DOHH2 (cell line): ENCODE data around the gene GPX2.

Experiments
- CTCF ChIP-seq: fragments of 200-600 bp; sonication (generic); IDR thresholded peaks from one replicate; pipeline ENCODE4 v1.5.1; 2014; ENCODE audit warnings: antibody characterized with exemption, mild to moderate bottlenecking, low read depth, low read length; ENCODE audit not compliant: poor library complexity, severe bottlenecking
- EZH2phosphoT487 ChIP-seq: fragments of 200-600 bp; sonication (generic); IDR thresholded peaks from 2 replicates; pipeline ENCODE4 v1.6.1; 2017; ENCODE audit warnings: borderline replicate concordance, mild to moderate bottlenecking, antibody characterized with exemption, low read length, moderate library complexity, mixed read lengths

GRCh38 chr14:64945431-64946178 is 3.1 kb upstream of the GPX2 start:
- TF ChIP-seq CTCF: no peak
- TF ChIP-seq EZH2phosphoT487: no peak
